HG02840 (cell line): ENCODE results near the gene CASP1.
"Not testable (repeated sequence)": the region's sequence is repeated elsewhere in the genome, so short reads cannot be mapped to it uniquely, and the experiment has no call there.

Experiments
- ATAC-seq: cut with Tn5 transposase; IDR thresholded peaks from one replicate; pipeline ENCODE4 v1.9.1; 2021; ENCODE audit warnings: mild to moderate bottlenecking, moderate library complexity, moderate number of reproducible peaks; ENCODE audit not compliant: unreplicated experiment, low FRiP score

The CASP1 gene

DNA sequence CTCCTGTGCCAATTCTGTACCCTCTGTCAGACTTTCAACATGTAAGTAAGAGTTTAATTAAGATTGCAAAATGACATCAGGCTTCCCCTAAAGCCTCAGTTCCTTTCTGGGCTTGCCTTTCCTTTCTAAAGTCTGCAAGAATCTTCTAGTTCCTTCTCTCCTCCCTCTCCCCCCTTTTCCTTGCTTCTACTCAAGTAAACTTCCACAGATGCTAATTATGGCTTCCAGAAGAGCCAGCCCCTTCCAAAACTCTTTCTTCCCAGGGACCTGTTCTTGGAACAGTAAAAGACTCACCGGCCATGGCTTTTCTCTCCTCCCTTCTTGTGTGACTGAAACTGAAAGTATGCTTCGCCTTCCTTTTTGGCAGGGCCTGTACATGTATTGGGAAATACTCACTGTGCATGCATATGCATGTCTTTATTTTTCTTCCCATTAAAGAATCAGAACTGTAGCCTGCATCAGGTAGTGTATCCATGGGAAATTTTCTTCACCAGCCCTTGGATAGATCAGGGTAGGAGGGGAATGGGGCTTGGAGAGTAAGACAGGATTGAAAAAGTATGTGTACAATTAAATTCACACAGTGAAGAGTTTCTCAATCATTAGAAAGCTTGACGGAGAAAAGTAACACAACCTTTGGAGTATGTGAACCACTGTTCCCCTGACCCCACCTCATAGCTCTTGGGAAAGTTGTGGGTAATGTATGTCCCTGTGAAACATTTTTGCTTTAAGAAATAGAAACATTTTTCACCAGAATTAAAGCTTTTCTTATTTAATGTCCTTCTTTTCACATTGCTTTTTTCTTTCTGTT is at the start of gene CASP1:
Gene CASP1 (minus strand): TSS at position 332 of the 808 bp plus-strand sequence. CDS start 31 bp downstream, at position 301.
- peak; percentile 95 for ATAC-seq

DNA sequence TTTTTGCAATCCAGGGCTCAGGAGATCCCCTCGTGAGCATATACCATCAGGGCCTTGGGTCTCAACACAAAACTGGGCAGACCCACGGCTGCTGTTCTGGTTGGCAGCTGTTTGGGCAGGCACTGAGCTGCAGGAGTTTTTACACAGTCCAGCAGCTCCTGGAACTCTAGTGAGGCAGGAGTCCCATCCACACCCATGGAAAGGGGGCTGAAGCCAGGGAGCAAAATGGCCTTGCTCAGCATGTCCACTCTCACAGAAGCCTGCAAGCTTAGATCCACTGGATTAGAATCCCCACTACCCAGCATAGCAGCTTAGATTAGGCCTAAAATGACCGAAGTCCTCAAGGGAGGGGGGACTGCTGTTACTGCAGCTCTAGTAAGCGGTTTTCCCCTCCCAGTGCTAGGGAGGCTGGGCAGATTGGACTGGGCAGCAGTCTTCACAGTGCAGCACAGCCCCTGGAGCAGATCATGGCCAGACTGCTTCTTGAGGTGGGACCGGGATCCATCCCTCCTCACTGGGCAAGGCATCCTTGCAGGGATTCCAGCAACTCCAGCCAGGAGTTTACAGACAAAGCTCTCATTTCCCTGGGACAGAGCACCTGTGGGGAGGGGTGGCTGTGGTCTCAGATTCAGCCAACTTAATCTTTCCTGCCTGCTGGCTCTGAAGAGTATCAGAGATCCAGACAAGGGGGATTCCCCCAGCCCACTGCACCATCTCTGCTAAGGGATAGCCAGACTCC is 46.6 kb upstream of the CASP1 start:
- ATAC-seq: no peak

DNA sequence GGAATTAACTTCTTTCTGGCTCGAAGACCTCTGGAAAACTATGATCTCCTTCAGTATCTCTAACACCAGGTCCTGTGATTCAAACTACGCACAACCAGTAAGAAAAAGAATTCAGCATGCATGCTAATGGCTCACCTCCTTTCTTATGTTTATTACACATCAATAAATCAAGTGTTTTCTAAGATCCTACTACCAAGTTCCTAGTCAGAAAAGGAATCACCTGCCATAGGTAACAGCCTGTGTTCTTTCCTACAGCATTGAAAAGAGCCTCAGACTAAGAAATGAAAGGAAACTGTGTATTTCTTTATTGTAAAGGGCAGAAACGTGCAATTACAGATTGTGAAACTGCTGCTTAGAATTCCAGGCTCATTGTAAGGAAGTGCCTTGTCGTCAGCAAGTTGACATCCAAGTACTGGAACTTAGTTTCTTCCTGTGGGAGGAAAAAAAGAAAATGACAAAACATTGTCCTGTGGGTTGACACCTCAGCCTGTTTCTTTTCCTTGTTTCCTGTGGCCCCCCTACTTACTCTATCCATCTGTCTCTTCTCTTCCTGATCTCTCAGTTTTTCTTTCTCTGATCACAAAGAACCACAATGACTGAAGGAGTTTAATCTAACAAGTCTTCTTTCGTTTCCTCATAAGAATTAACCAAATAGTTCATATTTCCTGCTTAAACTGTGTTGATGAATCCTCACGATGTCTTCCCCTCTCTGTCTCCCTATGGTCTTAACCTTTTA is 45.4 kb upstream of the CASP1 start:
- ATAC-seq: not testable (repeated sequence)

DNA sequence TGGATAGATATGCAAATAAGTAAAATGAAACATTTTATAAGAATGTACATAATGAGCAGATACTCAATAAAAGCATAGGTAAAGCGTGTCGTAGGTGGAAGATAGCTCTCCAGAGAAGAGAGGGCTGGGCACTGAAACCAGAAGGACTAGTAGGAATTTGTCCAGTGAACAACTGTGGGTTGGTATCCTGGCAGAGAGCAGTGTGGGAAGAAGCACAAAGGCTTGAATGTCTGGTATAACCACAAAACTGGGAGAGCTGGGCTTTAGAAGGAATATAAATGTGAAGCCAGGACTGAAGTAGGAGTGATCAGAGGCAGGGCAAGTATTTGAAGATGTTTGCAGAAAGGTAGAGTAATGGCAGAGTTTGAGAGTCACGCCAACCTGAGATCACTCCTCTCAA is 43.3 kb upstream of the CASP1 start:
- ATAC-seq: no peak

DNA sequence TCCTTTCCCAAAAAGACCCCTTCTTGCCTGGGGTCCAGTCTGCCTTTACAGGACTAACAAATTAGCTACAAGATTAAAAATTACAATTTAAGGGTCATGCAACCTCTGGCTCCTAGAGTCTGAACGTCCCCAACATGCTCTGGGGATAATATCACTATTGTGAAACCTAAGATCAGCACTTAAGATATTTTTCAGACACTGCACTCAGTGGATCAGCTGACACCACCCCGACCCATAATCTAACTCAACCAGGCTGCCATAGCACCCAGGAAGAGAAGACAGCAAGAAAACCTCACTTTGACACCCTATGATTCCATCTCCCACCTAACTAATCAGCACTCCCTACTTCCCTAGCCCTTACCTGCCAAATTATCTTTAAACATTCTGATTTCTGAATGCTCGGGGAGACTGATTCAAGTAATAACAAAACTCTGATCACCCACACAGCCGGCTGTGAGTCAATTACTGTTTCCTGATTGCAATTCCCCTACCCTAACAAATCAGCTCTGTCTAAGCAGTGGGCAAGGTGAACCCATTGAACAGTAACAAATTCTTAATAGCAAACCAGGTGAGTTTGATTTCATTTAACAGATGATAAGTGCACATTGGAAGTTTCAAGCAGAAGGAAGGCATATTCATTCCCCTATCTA is 42.3 kb upstream of the CASP1 start:
- not testable (repeated sequence) for ATAC-seq

DNA sequence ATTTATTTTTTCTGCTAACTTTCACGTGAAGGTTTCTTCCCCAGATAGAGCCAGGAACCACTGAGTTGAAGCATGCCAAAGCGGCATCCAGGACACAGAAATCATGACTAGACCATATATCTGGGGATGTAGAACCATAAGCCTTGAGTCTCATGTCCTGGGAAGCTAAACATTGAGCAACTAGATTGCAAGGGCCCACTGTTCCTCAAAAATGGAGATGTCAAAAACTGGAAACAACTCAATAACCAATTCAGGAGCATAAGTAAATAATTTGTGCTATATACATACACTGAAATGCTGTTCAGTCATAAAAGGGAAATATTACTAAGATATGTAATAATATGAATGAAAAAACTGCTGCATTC is 39.2 kb upstream of the CASP1 start:
- ATAC-seq: no peak

DNA sequence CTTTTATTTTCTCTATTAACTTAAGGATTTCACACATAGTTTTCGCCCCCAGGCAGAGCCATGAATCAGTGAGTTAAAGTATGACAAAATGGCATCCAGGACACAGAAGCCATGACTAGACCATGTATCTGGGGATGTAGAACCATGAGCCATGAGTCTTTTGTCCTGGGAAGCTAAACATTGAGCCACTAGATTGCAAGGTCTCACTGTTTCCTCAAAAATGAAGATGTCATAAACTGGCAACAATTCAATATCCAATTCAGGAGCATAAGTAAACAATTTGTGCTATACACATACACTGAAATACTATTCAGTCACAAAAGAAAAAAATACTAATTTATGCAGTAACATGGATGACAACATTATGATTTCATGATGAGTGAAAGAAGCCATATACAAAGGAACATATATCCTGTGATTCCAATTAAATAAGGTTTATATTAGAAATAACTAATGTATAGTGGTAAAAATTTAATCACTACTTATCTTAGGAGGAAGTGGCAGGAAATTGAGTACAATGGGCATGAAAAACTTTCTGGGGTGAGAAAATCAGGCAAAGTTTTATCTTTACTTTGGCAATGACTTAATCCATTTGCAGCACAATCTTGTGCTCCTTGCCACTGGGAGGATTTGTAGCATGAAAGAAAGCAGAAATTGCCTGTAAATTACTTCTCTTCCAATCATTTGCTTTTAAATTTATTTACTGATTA is 38.7 kb upstream of the CASP1 start:
- no peak for ATAC-seq

DNA sequence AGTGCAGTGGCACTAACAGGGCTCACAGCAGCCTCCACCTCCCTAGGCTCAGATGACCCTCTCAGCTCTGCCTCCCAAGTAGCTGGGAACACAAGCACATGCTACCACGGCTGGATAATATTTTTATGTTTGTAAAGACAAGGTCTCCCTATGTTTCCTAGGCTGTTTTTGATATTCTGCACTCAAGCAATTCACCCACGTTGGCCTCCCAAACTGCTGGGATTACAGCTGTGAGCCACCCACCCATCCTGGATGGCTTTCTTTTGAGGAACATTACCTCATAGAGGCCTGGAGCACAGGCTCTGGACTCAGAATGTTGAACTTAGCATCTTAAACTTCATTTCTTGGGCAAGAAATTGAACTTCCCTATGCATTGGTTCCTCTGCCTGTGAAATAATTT is 37.1 kb upstream of the CASP1 start:
- ATAC-seq: not testable (repeated sequence)

DNA sequence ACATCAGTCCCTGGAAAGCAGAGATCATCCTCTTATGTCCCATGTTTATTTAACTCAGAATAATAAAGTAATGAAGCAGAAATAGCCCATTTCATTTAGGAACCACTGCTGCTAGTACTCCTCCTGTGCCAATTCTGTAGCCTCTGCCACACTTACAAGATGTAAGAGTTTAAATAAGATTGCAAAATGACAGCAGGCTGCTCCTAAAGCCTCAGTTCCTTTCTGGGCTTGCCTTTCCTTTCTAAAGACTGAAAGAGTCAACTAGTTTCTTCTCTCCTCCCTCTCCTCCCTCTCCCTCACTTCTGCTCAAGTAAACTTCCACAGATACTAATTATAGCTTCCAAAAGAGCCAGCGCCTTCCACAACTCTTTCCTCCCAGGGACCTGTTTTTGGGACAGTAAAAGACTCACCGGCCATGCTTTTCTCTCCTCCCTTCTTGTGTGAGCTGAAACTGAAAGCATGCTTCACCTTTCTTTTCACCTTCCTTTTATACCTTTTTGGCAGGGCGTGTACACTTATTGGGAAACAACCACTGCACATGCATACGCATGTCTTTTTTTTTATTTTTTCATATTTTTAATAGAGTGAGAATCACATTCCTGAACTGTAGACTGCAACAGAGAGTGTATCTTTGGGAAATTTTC is 36.3 kb upstream of the CASP1 start:
- ATAC-seq: no peak

DNA sequence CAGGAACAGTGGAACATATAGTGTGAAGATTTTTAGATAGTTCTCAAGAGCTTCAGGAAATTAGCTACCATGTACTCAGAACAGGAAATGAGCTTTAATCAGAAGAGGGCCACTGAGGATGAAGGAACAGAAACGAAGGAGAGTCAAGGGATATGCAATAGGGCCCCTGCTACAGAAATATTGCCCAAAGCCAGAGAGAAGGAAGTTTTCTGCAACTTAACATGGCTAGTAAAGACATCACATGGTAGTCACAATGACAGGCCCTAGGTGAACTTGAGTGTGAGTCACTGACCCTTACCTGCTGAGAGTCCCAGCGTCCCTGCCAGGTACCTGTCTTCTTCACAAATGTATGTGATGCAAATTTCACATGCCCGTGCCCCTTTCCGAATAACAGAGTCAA is 35.4 kb upstream of the CASP1 start:
- ATAC-seq: no peak

DNA sequence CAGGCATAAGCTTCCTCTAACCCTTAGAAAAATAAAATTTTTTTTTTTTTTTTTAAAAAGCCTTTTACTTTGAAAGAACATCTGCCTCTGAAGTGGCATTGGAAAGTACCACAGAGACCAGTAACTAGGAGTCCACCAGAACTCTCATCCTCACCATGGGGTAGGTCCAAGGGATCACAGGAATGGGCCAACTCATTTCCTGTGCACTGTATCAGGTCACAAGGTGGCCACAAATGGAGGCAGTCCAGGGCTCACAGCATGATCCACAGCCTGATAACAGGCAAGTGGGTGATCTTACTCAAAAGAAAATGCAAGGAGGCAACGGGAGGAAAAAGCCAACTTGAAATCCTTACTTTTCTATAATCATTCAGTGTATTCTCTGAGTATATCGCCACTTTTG is 34.8 kb upstream of the CASP1 start:
- ATAC-seq: not testable (repeated sequence)

DNA sequence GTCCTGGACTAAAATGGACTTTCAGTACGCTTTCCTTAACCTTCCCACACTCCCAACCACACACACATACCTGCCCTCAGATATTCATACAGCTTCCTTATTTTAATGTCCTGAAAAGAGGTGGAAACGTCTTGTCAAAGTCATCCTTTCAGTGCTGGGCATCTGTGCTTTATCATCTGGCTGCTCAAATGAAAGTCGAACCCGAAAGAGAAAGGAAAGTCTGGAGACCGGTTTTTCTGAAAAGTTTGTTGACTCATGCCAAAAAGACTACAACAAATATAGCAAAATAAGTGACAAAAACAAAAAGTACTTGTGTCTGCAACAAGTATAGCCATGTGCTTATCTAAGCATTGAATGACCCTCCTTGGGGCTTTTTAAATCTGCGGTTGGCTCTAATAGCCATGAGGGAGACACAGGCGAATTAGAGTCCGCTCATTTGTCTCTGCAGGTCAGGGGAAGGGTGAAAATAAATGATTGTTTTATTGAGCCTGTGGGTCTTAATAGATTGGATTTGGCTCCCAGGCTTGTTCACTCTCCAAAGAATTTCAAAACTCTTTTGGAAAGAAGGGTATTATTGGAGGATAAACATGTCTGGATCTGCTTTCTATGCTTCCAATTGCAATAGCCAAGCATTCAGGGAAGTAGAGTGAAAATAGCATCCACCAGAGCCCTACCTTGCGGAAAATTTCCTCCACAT is 28.4 kb upstream of the CASP1 start:
- ATAC-seq: not testable (repeated sequence)

DNA sequence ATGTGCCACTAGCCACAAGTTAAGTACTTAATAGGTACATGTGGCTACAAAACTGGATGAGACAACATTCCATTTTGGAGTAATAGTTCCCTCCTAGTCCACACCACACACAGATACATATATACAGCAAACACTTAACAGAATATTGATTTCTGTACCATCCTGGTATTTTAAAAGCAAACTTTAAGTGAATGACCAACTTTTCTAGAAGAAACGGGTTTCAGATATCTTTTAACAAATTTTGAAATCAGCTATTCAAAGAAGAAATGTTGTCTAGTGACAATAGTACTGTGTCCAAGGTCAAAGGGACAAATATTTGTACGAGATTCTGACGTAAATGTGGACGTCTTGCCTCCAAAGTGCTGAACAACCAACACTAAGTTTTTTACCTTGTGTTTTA is 22.5 kb upstream of the CASP1 start:
- ATAC-seq: no peak

DNA sequence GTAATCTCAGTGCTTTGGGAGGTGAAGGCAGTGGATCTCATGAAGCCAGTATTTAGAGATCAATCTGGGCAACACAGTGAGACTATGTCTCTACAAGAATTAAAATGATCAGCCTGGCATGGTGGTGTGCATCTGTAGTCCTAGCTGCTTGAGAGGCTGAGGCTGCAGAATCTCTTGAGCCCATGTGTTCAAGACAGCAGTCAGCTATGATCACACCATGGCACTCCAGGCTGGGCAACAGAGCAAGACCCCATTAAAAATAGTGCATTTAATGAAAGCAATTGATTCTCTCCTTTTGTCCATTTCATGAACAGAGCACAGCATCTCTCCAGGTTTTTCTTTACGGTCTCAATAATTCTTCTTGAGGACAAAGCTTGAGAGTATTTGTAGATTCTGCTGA is 21.5 kb upstream of the CASP1 start:
- ATAC-seq: no peak

DNA sequence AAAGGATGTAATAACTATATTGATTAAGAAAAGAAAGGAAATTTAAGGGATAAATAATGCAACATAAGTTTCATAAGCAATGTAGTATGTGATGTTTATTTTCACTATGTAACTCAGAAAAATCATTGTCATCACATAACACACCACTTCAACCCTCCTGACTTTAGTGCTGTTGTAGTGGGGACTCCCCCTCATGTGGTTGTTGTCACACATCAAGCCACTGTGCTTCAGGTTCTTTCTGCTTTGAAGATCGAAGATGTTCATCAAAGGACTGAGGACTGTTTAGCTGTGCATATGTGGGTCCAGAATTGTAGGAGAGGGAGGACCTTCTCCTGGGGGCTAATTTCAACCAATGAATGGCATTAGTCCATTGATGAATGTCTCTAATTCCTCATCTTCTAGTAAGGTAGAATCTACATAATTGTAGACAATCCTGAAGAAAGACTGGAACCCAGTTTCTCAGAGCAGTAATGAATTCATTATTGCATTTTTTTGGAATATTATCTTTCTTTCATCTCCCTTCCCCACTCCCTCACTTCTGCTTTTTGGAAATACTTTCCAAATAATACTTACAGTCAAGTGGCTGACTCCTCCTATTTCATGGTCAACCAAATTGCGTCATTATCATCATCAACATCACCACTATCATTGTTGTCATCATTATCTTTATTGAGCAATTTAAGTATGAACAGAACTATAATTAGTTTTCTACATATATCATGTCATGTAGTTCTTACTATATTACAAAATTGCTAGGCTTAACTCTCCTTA is 20.0 kb upstream of the CASP1 start:
- ATAC-seq: no peak

DNA sequence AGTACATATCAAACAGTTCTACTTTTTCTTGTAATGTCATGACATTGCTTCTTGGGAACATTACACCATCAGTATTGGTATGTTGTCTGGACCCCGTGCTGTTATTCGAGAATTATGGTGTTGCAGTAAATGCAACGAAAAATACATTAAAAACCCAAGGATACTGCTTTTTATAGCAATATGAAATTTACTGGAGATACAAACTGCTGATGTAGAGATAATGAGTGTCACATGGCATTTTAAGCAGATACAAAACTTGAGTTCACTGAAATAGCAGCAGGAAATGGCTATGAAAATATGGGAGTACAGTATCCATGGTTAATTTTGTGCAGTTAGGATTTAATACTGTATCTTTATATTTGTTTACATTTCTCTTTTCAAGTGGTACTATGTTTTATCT is 17.5 kb upstream of the CASP1 start:
- ATAC-seq: no peak

DNA sequence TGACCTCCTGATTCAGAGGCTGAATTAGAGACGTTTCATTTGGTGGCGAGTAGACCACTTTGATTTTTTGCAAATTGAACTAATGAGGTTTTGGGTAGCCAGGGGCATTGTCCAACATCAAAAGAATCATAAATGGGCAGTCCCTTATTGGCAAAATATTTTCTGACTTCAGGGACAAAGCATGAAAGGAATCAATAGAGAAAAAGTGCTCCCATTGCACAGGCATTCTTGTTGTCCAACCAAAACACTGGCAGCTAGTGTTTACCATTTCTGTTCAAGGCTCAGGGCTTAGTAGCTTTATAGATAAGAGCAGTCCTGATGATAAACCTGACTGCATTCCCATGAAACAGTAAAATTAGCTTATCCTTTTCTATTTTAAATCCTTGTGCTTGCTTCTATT is 16.6 kb upstream of the CASP1 start:
- ATAC-seq: no peak

DNA sequence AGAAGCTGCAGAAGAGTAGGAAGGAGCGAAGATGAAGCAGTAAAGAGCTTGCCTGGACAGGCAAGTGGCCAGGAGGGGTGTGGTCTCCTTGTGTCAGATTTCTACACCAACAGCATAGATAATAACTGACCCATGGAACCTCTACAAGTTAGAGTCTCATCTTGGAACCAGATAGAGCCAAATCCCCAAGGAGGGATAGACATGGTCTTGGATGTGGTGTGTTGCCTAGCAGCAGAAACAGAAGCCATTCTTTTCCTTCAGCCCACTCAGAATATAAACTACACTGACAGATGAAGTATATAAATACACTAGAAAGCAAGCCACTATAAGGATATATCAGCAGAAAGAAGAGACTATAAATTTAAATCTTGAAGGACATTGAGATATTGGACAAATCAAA is 14.5 kb upstream of the CASP1 start:
- ATAC-seq: no peak
